Naive thymus-derived CD4-positive, alpha-beta T cell (primary cell): ENCODE results near the gene CDKN2B-AS1. TPM values are rescaled to one million over a fixed set of nuclear protein-coding genes. Genes with fewer than 3 reads are reported as not detected.

Source experiments
- ATAC-seq: fragments of 150-1000 bp; cut with Tn5 transposase; 2 replicates; pipeline ENCODE4 v1.10.0; 2021; ENCODE audit warnings: mild to moderate bottlenecking, moderate library complexity
- CTCF ChIA-PET: fragments of 350-600 bp; sonication (Branson Sonifier 250); formaldehyde crosslinking; loops from one replicate; lab custom pipeline; 2021; ENCODE audit warnings: antibody characterized with exemption; lab: Charles Lee
- POLR2A ChIA-PET: fragments of 350-600 bp; sonication (Branson Sonifier 250); formaldehyde crosslinking; loops from one replicate; lab custom pipeline; 2021; ENCODE audit warnings: antibody characterized with exemption, inconsistent platforms; lab: Charles Lee
- DNase-seq, 9 donors: peaks; one replicate each; pipeline versions ENCODE4 v3.0.0 to v3.0.0-alpha.2; 2020 to 2022; ENCODE audit warnings: mixed read lengths in 1 of 9
- H3K27ac ChIP-seq: one replicate; pipeline ENCODE4 v1.7.0; 2013; ENCODE audit warnings: mild to moderate bottlenecking, low read depth, low read length, moderate library complexity
- H3K27me3 ChIP-seq, 2 donors: one replicate each; pipeline ENCODE4 v1.7.0; 2013; ENCODE audit warnings: low read length in 2 of 2, mild to moderate bottlenecking in 2 of 2, moderate library complexity in 2 of 2; ENCODE audit not compliant: control insufficient read depth in 2 of 2, insufficient read depth in 2 of 2
- H3K36me3 ChIP-seq, 3 experiments: 1 replicate in 2 of 3; 2 replicates in 1 of 3; pipeline ENCODE4 v1.7.0; 2013; ENCODE audit warnings: low read length in 3 of 3, mild to moderate bottlenecking in 3 of 3, moderate library complexity in 1 of 3; ENCODE audit not compliant: insufficient read depth in 3 of 3, control insufficient read depth in 2 of 3
- H3K4me1 ChIP-seq, 2 donors: one replicate each; pipeline ENCODE4 v1.7.0; 2013; ENCODE audit warnings: low read length in 2 of 2, mild to moderate bottlenecking in 2 of 2, moderate library complexity in 1 of 2; ENCODE audit not compliant: control insufficient read depth in 2 of 2, insufficient read depth in 2 of 2
- H3K4me3 ChIP-seq: 2 replicates; pipeline ENCODE4 v1.7.0; 2013; ENCODE audit warnings: mild to moderate bottlenecking, low read length
- H3K9me3 ChIP-seq, 3 experiments: 1 replicate in 2 of 3; 2 replicates in 1 of 3; pipeline ENCODE4 v1.7.0; 2013; ENCODE audit warnings: low read length in 3 of 3; ENCODE audit not compliant: control insufficient read depth in 2 of 3
- H3K27ac Mint-ChIP-seq, 9 donors: one replicate each; pipeline ENCODE4 v1.8.0; 2020 to 2022; ENCODE audit warnings: mixed read lengths in 9 of 9, mild to moderate bottlenecking in 8 of 9, moderate library complexity in 5 of 9, inconsistent platforms in 2 of 9
- H3K27me3 Mint-ChIP-seq, 5 donors: one replicate each; pipeline ENCODE4 v1.8.0; 2021 to 2022; ENCODE audit warnings: mixed read lengths in 5 of 5, mild to moderate bottlenecking in 1 of 5
- H3K36me3 Mint-ChIP-seq, 5 donors: one replicate each; pipeline ENCODE4 v1.8.0; 2020 to 2022; ENCODE audit warnings: mixed read lengths in 5 of 5, mild to moderate bottlenecking in 3 of 5, inconsistent platforms in 1 of 5
- H3K4me1 Mint-ChIP-seq, 7 donors: one replicate each; pipeline ENCODE4 v1.8.0; 2020 to 2022; ENCODE audit warnings: mixed read lengths in 7 of 7, mild to moderate bottlenecking in 3 of 7, inconsistent platforms in 1 of 7
- H3K4me3 Mint-ChIP-seq, 10 donors: one replicate each; pipeline ENCODE4 v1.8.0; 2020 to 2022; ENCODE audit warnings: mild to moderate bottlenecking in 10 of 10, mixed read lengths in 10 of 10, moderate library complexity in 6 of 10, inconsistent platforms in 2 of 10
- H3K9me3 Mint-ChIP-seq, 11 donors: one replicate each; pipeline ENCODE4 v1.8.0; 2020 to 2022; ENCODE audit warnings: mixed read lengths in 11 of 11, mild to moderate bottlenecking in 4 of 11, inconsistent platforms in 1 of 11, moderate library complexity in 1 of 11
- intact Hi-C, 2 donors: fragments of 100-400 bp; cut with micrococcal nuclease; formaldehyde crosslinking; loops; one replicate each; pipeline ENCODE4 v1.15.1; 2023
- polyA plus RNA-seq, 2 donors: library from polyadenylated mRNA; unstranded; fragments of 300-500 nt; fragmentation: Illumina TruSeq; gene quantifications; one replicate each; pipeline ENCODE4 v1.2.3, GENCODE V29; 2021
- total RNA-seq, 6 experiments: library from RNA in 5 of 6; stranded (reverse) in 5 of 6; gene quantifications; 1 replicate in 5 of 6; 2 replicates in 1 of 6; pipeline ENCODE4 v1.2.3 and lab custom pipeline; 2021 to 2026

The CDKN2B-AS1 gene
- total and polyA plus RNA-seq, 7 experiments from 2014 or later = 0.21 to 3.5 (median 0.61) TPM; not detected in 4

GRCh38 chr9:22043928-22044327, 49.3 kb downstream of the CDKN2B-AS1 start:
- H3K27me3 ChIP-seq = no peaks in the 10 kb centered on the region
- H3K4me1 Mint-ChIP-seq = peaks cover 6 to 41% (median 6%) of the 10 kb centered on the region in 7 donors
- H3K9me3 Mint-ChIP-seq = no peaks in the 10 kb centered on the region
- intact Hi-C loops = loop anchor here in 1 of 2 donors (5.0 kb wide), 1 partner anchor 73 kb away; no protein-coding TSS in a partner anchor
- H3K4me3 Mint-ChIP-seq = no peak overlapping the region
- ChIA-PET POLR2A (interaction anchor here (0.8 kb wide), 1 partner anchor 236 kb away, joined by 5 read pairs; no protein-coding TSS in a partner anchor), CTCF (interaction anchor here (0.7 to 8.6 kb wide), 2 partner anchors 8 to 231 kb away, joined by 3 to 108 read pairs; no protein-coding TSS in a partner anchor)
- peaks cover 0 to 83% (median 10%) of the 10 kb centered on the region in 5 donors for H3K27me3 Mint-ChIP-seq
- no peak overlapping the region for H3K27ac Mint-ChIP-seq
- H3K9me3 ChIP-seq = no peaks in the 10 kb centered on the region
- H3K36me3 Mint-ChIP-seq = peaks cover 0 to 6% (median 0%) of the 10 kb centered on the region in 5 donors
- H3K4me1 ChIP-seq = no peaks in the 10 kb centered on the region
- ATAC-seq = no peak
- no peak for DNase-seq
- H3K4me3 ChIP-seq = no peak overlapping the region
- H3K36me3 ChIP-seq = no peaks in the 10 kb centered on the region
- H3K27ac ChIP-seq = no peak overlapping the region

DNA sequence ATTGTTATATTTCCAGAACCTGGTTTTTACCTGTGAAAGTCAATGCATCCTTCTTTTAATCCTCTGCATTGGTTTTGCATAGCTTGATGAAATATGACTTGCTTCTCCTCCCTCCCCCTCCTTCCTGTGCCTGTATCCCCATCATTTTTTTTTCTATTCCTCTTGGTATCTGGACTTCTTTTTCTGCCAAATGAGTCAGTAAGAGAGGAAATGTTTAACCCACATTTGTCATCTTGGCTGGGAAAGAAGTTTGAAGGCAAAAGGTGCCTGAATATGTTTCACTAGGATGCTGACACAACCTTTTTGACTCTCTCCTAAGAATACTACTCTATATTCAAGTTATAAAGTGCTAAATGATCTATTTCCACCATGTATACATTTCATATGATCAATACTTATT, 50.0 kb downstream of the CDKN2B-AS1 start:
- Histone ChIP-seq H3K4me3 (no peak overlapping the region), H3K36me3 (no peaks in the 10 kb centered on the region), H3K27me3 (no peaks in the 10 kb centered on the region), H3K9me3 (no peaks in the 10 kb centered on the region), H3K27ac (no peak overlapping the region), H3K4me1 (no peaks in the 10 kb centered on the region)
- no peak overlapping the region for H3K4me3 Mint-ChIP-seq
- H3K36me3 Mint-ChIP-seq = peaks cover 0 to 6% (median 0%) of the 10 kb centered on the region in 5 donors
- CTCF ChIA-PET = interaction anchor here (0.7 kb wide), 1 partner anchor 787 kb away, joined by 3 read pairs; no protein-coding TSS in a partner anchor
- ATAC-seq (no peak), DNase-seq (no peak)
- peaks cover 0 to 81% (median 10%) of the 10 kb centered on the region in 5 donors for H3K27me3 Mint-ChIP-seq
- POLR2A ChIA-PET = interaction anchor here (0.5 kb wide), 1 partner anchor 725 kb away, joined by 3 read pairs; no protein-coding TSS in a partner anchor
- peaks cover 6 to 42% (median 6%) of the 10 kb centered on the region in 7 donors for H3K4me1 Mint-ChIP-seq
- intact Hi-C loops = loop anchor here in 1 of 2 donors (5.0 kb wide), 1 partner anchor 73 kb away; no protein-coding TSS in a partner anchor
- H3K9me3 Mint-ChIP-seq = no peaks in the 10 kb centered on the region
- no peak overlapping the region for H3K27ac Mint-ChIP-seq

DNA sequence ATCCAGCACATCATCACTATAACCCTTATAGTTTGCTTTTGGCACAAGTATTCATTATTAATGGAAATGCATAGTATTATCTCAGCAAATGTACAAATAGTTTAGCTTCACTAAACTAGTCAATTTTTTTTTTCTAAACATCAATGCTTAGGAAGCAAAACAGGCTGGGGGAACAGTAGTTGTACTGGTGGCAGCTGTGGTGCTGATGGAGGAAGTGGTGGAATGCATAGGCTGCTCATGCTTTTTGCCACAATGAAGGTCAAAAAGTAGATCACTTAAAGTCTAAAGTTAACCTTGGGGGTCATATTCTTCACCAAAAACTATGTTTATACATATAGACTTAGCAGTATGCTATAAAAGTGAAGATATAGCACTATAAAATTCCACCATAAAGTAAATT, 50.8 kb downstream of the CDKN2B-AS1 start:
- H3K4me1 Mint-ChIP-seq = peaks cover 6 to 36% (median 6%) of the 10 kb centered on the region in 7 donors
- peak overlapping the region in 1 of 10 donors; percentile 37 for H3K4me3 Mint-ChIP-seq
- no peaks in the 10 kb centered on the region for H3K27me3 ChIP-seq
- ChIA-PET CTCF (interaction anchor here (0.6 kb wide), 1 partner anchor 463 kb away, joined by 4 read pairs; no protein-coding TSS in a partner anchor), POLR2A (interaction anchor here (0.6 kb wide), 2 partner anchors 710 to 872 kb away, joined by 3 read pairs; partner anchors contain the start of gene KLHL9)
- H3K27me3 Mint-ChIP-seq = peaks cover 0 to 73% (median 10%) of the 10 kb centered on the region in 5 donors
- H3K27ac Mint-ChIP-seq = no peak overlapping the region
- H3K9me3 ChIP-seq = no peaks in the 10 kb centered on the region
- no peak for ATAC-seq
- H3K27ac ChIP-seq = no peak overlapping the region
- no peak overlapping the region for H3K4me3 ChIP-seq
- peaks cover 0 to 6% (median 0%) of the 10 kb centered on the region in 5 donors for H3K36me3 Mint-ChIP-seq
- H3K36me3 ChIP-seq = no peaks in the 10 kb centered on the region
- H3K4me1 ChIP-seq = no peaks in the 10 kb centered on the region
- no peaks in the 10 kb centered on the region for H3K9me3 Mint-ChIP-seq
- intact Hi-C loops = no loop called here
- DNase-seq = no peak

GRCh38 chr9:22046243-22046885, 51.8 kb downstream of the CDKN2B-AS1 start:
- Histone ChIP-seq H3K36me3 (no peaks in the 10 kb centered on the region), H3K27me3 (no peaks in the 10 kb centered on the region), H3K4me3 (no peak overlapping the region), H3K4me1 (peaks cover 2 to 9% of the 10 kb centered on the region in 2 donors), H3K9me3 (no peaks in the 10 kb centered on the region), H3K27ac (no peak overlapping the region)
- no peak for ATAC-seq
- peaks cover 0 to 64% (median 10%) of the 10 kb centered on the region in 5 donors for H3K27me3 Mint-ChIP-seq
- intact Hi-C loops = no loop called here
- CTCF ChIA-PET = interaction anchor here (1.2 kb wide), 1 partner anchor 73 kb away, joined by 3 read pairs; no protein-coding TSS in a partner anchor
- H3K9me3 Mint-ChIP-seq = no peaks in the 10 kb centered on the region
- peaks cover 13 to 34% (median 14%) of the 10 kb centered on the region in 7 donors for H3K4me1 Mint-ChIP-seq
- peak overlapping the region in 1 of 10 donors; percentile 7 for H3K4me3 Mint-ChIP-seq
- POLR2A ChIA-PET = no interaction called here
- DNase-seq = no peak
- H3K36me3 Mint-ChIP-seq = peaks cover 0 to 14% (median 0%) of the 10 kb centered on the region in 5 donors
- no peak overlapping the region for H3K27ac Mint-ChIP-seq

DNA sequence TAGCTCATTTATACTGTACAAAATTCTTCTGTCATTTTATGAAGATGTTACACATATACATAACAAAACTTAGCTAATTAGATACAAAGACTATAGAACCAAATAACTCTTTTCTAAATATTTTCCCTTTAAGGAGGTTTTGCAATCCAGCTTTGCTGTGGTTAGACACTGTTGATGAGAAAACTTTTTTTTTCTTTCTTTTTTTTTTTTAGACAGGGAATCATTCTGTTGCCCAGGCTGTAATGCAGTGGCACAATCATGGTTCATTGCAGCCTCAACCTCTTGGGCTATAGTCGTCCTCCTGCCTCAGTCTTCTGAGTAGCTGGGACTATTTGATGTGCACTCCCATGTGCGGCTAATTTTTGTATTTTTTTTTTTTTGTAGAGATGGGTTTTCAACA, 53.0 kb downstream of the CDKN2B-AS1 start:
- DNase-seq = no peak
- Histone ChIP-seq H3K4me1 (peaks cover 14 to 17% of the 10 kb centered on the region in 2 donors), H3K27ac (no peak overlapping the region), H3K27me3 (no peaks in the 10 kb centered on the region), H3K9me3 (no peaks in the 10 kb centered on the region), H3K4me3 (no peak overlapping the region), H3K36me3 (no peaks in the 10 kb centered on the region)
- H3K4me1 Mint-ChIP-seq = peaks cover 14 to 43% (median 26%) of the 10 kb centered on the region in 7 donors
- H3K4me3 Mint-ChIP-seq = no peak overlapping the region
- no peak for ATAC-seq
- ChIA-PET POLR2A (no interaction called here), CTCF (interaction anchor here (0.6 to 1.8 kb wide), 2 partner anchors 10 to 13 kb away, joined by 3 to 11 read pairs; no protein-coding TSS in a partner anchor)
- no peak overlapping the region for H3K27ac Mint-ChIP-seq
- peaks cover 0 to 16% (median 0%) of the 10 kb centered on the region in 5 donors for H3K36me3 Mint-ChIP-seq
- peaks cover 0 to 52% (median 10%) of the 10 kb centered on the region in 5 donors for H3K27me3 Mint-ChIP-seq
- intact Hi-C loops = no loop called here
- no peaks in the 10 kb centered on the region for H3K9me3 Mint-ChIP-seq

DNA sequence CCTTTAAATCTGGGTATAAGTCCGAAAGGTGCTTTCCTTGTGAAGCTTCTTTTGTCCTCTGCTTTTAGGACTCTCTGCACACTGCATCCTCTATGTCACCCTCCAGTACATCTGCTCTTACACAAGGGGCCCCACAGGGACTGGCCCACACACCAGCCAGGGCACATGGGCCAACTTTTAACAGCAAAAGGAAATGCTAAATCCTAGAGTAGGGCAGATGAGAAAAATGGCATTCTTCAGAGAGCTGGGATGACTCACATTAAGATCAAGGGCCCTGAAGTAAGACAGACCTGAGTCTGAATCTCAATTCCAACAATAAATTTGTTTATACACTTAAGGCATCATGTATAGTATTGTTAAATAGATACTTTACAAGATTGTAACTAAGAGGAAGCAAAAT, 54.8 kb downstream of the CDKN2B-AS1 start:
- DNase-seq = no peak
- ChIA-PET POLR2A (no interaction called here), CTCF (interaction anchor here (1.0 to 1.7 kb wide), 2 partner anchors 8 to 235 kb away, joined by 3 read pairs; no protein-coding TSS in a partner anchor)
- H3K4me3 Mint-ChIP-seq = no peak overlapping the region
- no peak overlapping the region for H3K27ac Mint-ChIP-seq
- intact Hi-C loops = no loop called here
- peaks cover 0 to 16% (median 0%) of the 10 kb centered on the region in 5 donors for H3K36me3 Mint-ChIP-seq
- no peaks in the 10 kb centered on the region for H3K9me3 Mint-ChIP-seq
- H3K4me3 ChIP-seq = no peak overlapping the region
- H3K4me1 ChIP-seq = peaks cover 14 to 23% of the 10 kb centered on the region in 2 donors
- no peaks in the 10 kb centered on the region for H3K36me3 ChIP-seq
- H3K27ac ChIP-seq = no peak overlapping the region
- H3K9me3 ChIP-seq = no peaks in the 10 kb centered on the region
- H3K27me3 ChIP-seq = no peaks in the 10 kb centered on the region
- H3K27me3 Mint-ChIP-seq = peaks cover 0 to 40% (median 7%) of the 10 kb centered on the region in 5 donors
- ATAC-seq = no peak
- H3K4me1 Mint-ChIP-seq = peaks cover 17 to 54% (median 34%) of the 10 kb centered on the region in 7 donors
